HEK293T (cell line): Measurements from ENCODE around the gene PAK4.

ENCODE experiments used
- CTCF ChIA-PET: fragments of 350-600 bp; formaldehyde crosslinking; extraction: SDS; loops from one replicate; lab custom pipeline; 2021; ENCODE audit warnings: antibody characterized with exemption, inconsistent platforms; lab: Yijun Ruan, JAX
- POLR2A ChIA-PET: fragments of 350-600 bp; formaldehyde crosslinking; extraction: SDS; loops from one replicate; lab custom pipeline; 2020; ENCODE audit warnings: antibody characterized with exemption, inconsistent platforms; lab: Yijun Ruan, JAX
- DNase-seq: peaks from one replicate; pipeline ENCODE4 v3.0.0; 2012; ENCODE audit warnings: mixed read lengths; ENCODE audit errors: extremely low spot score
- ARNT ChIP-seq: fragments of 450-650 bp; IDR thresholded peaks from 2 replicates; pipeline ENCODE4 v1.6.1; 2017; ENCODE audit warnings: mild to moderate bottlenecking
- BHLHE40 ChIP-seq: fragments of 450-650 bp; IDR thresholded peaks from 2 replicates; pipeline ENCODE4 v1.6.1; 2016; ENCODE audit warnings: mild to moderate bottlenecking, moderate library complexity, borderline replicate concordance
- CTBP1 ChIP-seq: fragments of 450-650 bp; IDR thresholded peaks from 2 replicates; pipeline ENCODE4 v1.6.1; 2016; ENCODE audit warnings: borderline replicate concordance
- ELF4 ChIP-seq: fragments of 450-650 bp; IDR thresholded peaks from 2 replicates; pipeline ENCODE4 v1.6.1; 2017; ENCODE audit warnings: antibody characterized with exemption
- FOXA1 ChIP-seq: fragments of 450-650 bp; IDR thresholded peaks from 2 replicates; pipeline ENCODE4 v1.6.1; 2016; ENCODE audit warnings: mild to moderate bottlenecking
- FOXK2 ChIP-seq: fragments of 450-650 bp; IDR thresholded peaks from 2 replicates; pipeline ENCODE4 v1.6.1; 2016; ENCODE audit warnings: mild to moderate bottlenecking
- FOXM1 ChIP-seq: fragments of 450-650 bp; IDR thresholded peaks from 2 replicates; pipeline ENCODE4 v1.6.1; 2017; ENCODE audit warnings: mild to moderate bottlenecking, borderline replicate concordance
- HDGF ChIP-seq: fragments of 450-650 bp; IDR thresholded peaks from 2 replicates; pipeline ENCODE4 v1.6.1; 2017; ENCODE audit warnings: antibody characterized with exemption, borderline replicate concordance
- L3MBTL2 ChIP-seq: fragments of 450-650 bp; conservative IDR thresholded peaks from 2 replicates; pipeline ENCODE4 v1.6.1; 2016; ENCODE audit warnings: mild to moderate bottlenecking
- LEF1 ChIP-seq: fragments of 450-650 bp; IDR thresholded peaks from 2 replicates; pipeline ENCODE4 v1.6.1; 2017; ENCODE audit warnings: mild to moderate bottlenecking, borderline replicate concordance
- NFRKB ChIP-seq: fragments of 450-650 bp; IDR thresholded peaks from 2 replicates; pipeline ENCODE4 v1.6.1; 2016; ENCODE audit warnings: mild to moderate bottlenecking, moderate library complexity
- PKNOX1 ChIP-seq: fragments of 450-650 bp; IDR thresholded peaks from 2 replicates; pipeline ENCODE4 v1.6.1; 2016
- SP1 ChIP-seq: fragments of 450-650 bp; IDR thresholded peaks from 2 replicates; pipeline ENCODE4 v1.6.1; 2017
- SUZ12 ChIP-seq: fragments of 450-650 bp; IDR thresholded peaks from 2 replicates; pipeline ENCODE4 v1.6.1; 2016; ENCODE audit warnings: mild to moderate bottlenecking
- TARDBP ChIP-seq: fragments of 450-650 bp; IDR thresholded peaks from 2 replicates; pipeline ENCODE4 v1.6.1; 2016
- ZNF384 ChIP-seq: fragments of 450-650 bp; IDR thresholded peaks from 2 replicates; pipeline ENCODE4 v1.6.1; 2016

The PAK4 gene

GRCh38 chr19:39097299-39097698 lies 28.3 kb upstream of the PAK4 start:
- TF ChIP-seq LEF1, result no peak
- no peak for TF ChIP-seq ARNT
- no peak for TF ChIP-seq SUZ12
- no peak for TF ChIP-seq CTBP1
- no peak for TF ChIP-seq L3MBTL2
- TF ChIP-seq PKNOX1, result no peak
- no peak for TF ChIP-seq ZNF384
- TF ChIP-seq TARDBP, result no peak
- no peak for TF ChIP-seq FOXK2
- TF ChIP-seq SP1, result no peak
- ChIA-PET POLR2A (no interaction called here), CTCF (no interaction called here)
- DNase-seq, result no peak

- ChIA-PET CTCF (no interaction called here), POLR2A (no interaction called here)
- TF ChIP-seq SP1, result no peak
- no peak for TF ChIP-seq ELF4
- no peak for TF ChIP-seq ARNT
- no peak for TF ChIP-seq BHLHE40
- DNase-seq, result no peak
Measured at GRCh38 chr19:39097721-39098120, 27.9 kb upstream of the PAK4 start.

GRCh38 chr19:39098365-39099269 lies 27.0 kb upstream of the PAK4 start:
- no peak for TF ChIP-seq ARNT
- TF ChIP-seq NFRKB, result no peak
- TF ChIP-seq SUZ12, result no peak
- TF ChIP-seq FOXA1, result no peak
- no peak for TF ChIP-seq PKNOX1
- TF ChIP-seq HDGF, result no peak
- no peak for TF ChIP-seq ZNF384
- TF ChIP-seq BHLHE40, result no peak
- TF ChIP-seq CTBP1, result no peak
- TF ChIP-seq L3MBTL2, result no peak
- no peak for TF ChIP-seq SP1
- TF ChIP-seq ELF4, result no peak
- no peak for TF ChIP-seq FOXM1
- no peak for TF ChIP-seq TARDBP
- TF ChIP-seq LEF1, result no peak
- no peak for TF ChIP-seq FOXK2
- no peak for DNase-seq
- ChIA-PET POLR2A (no interaction called here), CTCF (no interaction called here)

- ChIA-PET POLR2A (no interaction called here), CTCF (no interaction called here)
- DNase-seq, result no peak
- TF ChIP-seq LEF1 (no peak), ZNF384 (no peak), L3MBTL2 (no peak), ELF4 (no peak), FOXA1 (no peak), HDGF (no peak), NFRKB (no peak), FOXK2 (no peak), PKNOX1 (no peak), TARDBP (no peak), SUZ12 (no peak), CTBP1 (no peak), BHLHE40 (no peak), ARNT (no peak), SP1 (no peak)
Measured at GRCh38 chr19:39099341-39099740, 26.2 kb upstream of the PAK4 start.

GRCh38 chr19:39100500-39101166 lies 25.0 kb upstream of the PAK4 start:
- CTCF ChIA-PET, result no interaction called here
- TF ChIP-seq PKNOX1 (no peak), ZNF384 (no peak), CTBP1 (no peak), LEF1 (no peak), FOXA1 (no peak), BHLHE40 (no peak)
- POLR2A ChIA-PET, result no interaction called here
- DNase-seq, result no peak
